DMS53 treated with DMSO at 0.1 percent for 48 hours (cell line): ENCODE results near the gene CCSER1.
A peak's percentile ranks its signal among the peaks of the same experiment; 100 is the strongest.
"Not testable (repeated sequence)": the region's sequence is repeated elsewhere in the genome, so short reads cannot be mapped to it uniquely, and the experiment has no call there.

ENCODE experiments used
- DNase-seq: peaks from one replicate; lab custom pipeline; 2025; ENCODE audit not compliant: unreplicated experiment; lab: John Stamatoyannopoulos, UW

The CCSER1 gene

DNA sequence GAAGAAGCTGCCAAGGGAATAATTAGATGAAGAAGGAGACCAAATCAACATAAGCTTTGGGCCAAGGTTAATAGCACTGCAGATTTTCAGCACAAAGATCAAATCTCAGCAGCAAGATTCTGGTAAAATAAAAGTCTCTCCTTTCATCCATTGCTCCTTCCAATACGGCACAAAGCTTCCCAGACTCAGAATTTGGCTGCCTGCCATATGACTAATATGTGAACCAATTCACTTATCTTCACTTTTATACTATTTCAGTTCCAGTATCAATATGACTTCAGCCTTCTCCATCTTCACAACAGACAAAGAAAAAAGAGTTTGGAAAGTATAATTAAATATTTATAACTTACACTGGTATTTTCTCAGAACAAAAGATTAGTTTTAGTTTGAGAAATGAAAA lies 1198.3 kb downstream of the CCSER1 start:
- peak; percentile 1 for DNase-seq

- DNase-seq: not testable (repeated sequence)
These were observed 1199.0 kb downstream of the CCSER1 start for GRCh38 chr4:91326167-91326566.

GRCh38 chr4:91330555-91331137 lies 1203.5 kb downstream of the CCSER1 start:
- DNase-seq: no peak

DNA sequence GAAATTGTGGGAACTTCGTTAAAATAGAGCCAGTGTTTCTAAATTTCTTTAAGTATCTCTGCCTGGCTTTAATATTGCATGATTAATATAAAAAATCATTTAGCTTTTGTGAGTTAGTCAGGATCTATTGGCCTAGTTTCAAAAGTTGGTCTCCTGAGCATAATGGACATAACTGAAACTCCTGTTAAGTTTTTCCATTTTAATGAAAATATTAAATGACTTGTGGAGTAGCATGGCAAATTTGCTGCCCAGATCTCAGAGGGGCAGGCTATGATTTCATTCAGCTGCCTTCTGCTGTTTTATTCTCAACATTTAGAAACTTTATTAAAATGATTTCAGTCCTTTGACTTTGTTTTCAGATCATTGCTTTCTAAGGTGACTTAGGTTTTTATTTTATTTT lies 1213.6 kb downstream of the CCSER1 start:
- no peak for DNase-seq

- no peak for DNase-seq
These were observed 1218.4 kb downstream of the CCSER1 start for GRCh38 chr4:91345632-91346031.

DNA sequence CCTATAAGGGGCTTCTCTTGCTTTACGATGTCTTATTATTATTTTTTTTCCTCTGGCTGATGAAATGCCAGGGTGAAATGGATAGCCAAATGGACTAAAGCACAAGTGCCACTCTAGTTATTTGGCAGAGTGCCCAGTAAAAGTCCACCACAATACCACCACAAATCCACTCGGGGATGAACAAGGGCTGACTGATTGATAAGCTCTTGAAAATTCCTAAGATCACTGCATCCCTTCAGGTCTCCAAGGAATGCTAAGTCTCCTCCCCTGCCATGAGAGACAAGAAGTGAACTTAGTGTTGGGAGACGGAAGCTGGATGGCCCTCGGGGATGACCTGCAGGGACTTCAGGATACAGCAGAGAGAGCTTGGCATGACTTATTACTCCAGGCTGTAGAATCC lies 1229.3 kb downstream of the CCSER1 start:
- DNase-seq: not testable (repeated sequence)

DNA sequence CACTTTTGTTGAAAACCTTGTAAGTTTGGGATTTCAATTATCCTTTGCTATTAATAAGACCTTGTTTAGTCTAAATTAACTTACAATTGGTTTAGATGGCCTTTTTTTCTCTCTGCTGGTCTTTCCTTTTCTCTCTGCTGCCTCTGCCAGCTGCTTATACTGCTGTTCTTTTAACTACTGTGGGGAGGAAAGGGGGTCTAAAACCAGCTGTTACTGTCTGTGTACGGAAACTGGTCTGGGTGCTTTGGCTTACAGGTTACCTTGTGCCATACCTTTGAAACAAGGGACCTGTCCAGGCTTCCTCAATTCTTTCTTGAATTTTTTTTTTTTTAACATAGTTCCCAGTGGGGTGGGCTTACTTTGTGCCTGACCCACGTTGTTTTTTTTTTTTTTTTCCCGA lies 1230.8 kb downstream of the CCSER1 start:
- not testable (repeated sequence) for DNase-seq

GRCh38 chr4:91358621-91359020 lies 1231.4 kb downstream of the CCSER1 start:
- DNase-seq: not testable (repeated sequence)

DNA sequence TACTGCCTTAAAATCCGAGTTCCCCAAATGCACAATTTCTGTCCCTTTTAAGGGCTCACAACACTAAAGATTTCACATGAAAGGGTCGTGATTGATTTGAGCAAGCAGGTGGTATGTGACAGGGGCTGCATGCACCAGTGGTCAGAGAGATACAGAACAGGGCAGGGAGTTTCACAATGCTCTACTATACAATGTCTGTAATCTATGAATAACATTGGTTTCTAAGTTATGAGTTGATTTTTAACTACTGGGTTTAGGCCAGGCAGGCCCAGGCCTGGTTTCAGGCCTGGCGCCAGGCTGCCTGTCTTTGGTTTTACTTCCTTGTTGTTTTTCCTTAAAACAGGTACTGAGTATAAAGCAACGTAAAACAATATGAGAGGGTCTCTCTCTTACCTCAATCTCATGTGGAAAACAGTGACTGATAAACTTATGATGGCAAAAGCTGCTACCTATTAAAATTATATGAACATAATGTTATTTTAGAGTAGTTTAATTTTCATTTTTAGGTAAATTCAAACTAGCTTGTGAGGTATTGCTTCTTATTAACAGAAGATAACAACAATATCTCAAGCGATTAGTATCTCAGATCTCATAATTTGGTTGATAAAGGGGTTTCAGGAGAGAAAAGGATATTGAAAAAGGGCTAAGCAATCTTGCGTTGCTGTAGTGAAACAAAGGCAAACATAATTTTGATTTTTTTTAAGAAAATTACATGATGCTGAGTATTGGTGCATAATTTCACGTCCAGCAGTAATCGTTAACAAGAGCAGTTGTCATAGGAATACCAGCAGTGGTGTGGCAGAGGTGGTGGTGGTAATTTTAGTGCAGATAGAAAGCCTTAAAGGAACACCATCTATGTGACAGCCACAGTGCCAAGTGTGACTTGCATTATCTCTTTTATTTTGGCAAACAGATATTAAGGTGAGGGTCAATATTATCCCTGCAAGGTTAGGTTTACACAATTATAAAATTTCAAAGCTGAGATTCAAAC lies 1232.1 kb downstream of the CCSER1 start:
- DNase-seq: no peak

GRCh38 chr4:91362125-91362524 lies 1234.9 kb downstream of the CCSER1 start:
- no peak for DNase-seq

- DNase-seq: no peak
These were observed 1239.4 kb downstream of the CCSER1 start for GRCh38 chr4:91366554-91366953.

GRCh38 chr4:91369116-91369515 lies 1241.9 kb downstream of the CCSER1 start:
- DNase-seq: no peak

GRCh38 chr4:91373546-91373945 lies 1246.4 kb downstream of the CCSER1 start:
- DNase-seq: no peak

DNA sequence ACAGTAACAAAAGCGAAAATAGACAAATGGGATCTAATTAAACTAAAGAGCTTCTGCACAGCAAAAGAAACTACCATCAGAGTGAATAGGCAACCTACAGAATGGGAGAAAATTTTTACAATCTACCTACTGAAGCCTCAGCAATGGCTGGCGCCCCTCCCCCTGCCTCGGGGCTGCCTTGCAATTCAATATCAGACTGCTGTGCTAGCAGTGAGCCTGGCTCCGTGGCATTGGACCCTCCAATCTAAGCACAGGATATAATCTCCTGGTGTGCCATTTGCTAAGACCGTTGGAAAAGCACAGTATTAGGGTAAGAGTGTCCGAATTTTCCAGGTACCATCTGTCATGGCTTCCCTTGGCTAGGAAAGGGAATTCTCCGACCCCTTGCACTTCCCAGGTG lies 1278.2 kb downstream of the CCSER1 start:
- DNase-seq: not testable (repeated sequence)

DNA sequence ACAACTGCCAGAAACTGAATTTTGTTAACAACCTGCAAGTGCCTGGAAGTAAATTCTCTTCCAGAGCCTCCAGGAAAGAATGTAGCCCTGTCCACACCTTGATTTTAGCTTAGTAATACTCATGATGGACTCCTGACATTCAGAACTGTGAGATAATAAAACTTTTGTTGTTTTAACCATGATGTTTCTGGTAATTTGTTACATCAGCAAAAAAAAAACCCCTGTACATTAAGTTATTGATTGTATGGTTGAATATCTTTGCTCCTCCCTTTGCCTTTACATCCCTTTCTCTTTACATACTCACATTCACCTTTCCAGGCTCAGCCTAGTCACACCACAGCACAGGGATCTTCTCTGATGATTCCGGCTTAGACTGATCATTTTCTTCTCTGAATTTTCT lies 1294.8 kb downstream of the CCSER1 start:
- no peak for DNase-seq

DNA sequence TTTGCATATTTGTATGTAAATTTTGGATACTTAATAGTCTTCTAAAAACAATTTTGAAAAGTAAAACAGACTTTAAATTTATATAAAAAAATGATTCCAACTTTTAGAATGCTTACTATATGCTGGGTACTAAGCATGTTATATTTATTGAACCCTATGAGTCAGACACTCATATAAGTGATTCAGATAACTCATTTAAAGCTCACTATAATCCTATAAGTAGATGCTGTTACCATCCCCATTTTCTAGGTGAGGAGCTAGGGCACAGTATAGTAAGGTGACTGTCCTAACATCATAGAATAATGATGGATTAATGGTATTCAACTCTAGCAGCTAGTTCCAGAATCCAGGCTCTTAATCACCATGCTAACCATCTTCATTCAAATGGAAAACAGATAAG lies 1299.5 kb downstream of the CCSER1 start:
- no peak for DNase-seq

DNA sequence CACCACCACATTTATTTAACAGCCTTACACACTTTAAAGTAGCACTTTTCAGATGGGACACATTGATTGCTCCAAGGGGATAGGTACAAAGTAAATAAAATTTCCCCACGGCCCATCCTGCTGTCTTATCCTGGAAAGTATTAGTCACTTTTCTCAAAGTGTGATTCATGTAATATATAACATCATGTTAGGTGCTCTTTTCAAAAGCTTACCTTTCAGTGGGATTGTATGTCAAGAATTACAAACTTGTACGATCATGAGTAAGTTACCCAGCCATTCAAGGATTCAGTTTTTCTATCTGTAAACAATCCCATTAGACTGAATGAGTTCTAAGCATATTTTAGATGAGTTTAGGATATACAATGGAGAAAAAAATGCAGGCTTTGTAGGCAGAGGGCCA lies 1300.0 kb downstream of the CCSER1 start:
- DNase-seq: no peak

DNA sequence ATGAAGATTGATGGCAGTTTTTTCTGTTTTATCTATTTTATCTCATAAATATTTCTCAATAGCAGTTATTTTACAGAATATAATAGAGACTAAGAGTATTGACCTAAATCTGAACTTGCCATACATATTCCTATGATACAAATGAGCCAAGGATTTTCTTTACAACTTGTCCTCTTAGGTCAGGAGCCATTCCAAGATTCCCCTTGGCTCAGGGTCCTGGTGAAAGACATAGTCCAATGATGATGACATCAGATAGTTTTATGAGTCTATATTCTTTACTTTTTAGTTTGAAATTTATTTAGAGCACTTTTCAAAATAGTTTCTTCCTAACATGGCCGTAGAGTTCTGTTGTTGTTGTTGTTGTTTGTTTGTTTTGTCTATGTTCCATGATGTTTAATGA lies 1307.4 kb downstream of the CCSER1 start:
- DNase-seq: no peak

DNA sequence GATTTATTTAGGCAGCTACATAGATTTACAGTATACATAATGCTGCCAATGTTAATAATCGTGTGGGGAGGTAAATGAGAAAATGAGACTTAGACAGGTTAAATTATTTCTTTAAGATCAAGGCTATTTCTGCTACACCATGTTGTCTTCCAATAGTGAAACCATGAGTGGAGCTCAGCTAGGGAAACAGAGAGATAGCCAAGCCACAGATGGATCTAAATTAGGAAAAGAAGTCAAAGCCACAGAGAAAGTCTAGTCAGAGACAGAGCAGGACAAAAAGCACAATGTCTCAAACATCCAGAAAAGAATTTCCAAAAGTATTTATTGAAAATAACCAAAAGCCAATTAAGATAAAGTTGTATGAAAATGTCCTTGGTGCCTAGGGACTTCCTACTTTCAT lies 1309.4 kb downstream of the CCSER1 start:
- peak; percentile 21 for DNase-seq

- DNase-seq: no peak
These were observed 1320.0 kb downstream of the CCSER1 start for GRCh38 chr4:91447168-91447567.

DNA sequence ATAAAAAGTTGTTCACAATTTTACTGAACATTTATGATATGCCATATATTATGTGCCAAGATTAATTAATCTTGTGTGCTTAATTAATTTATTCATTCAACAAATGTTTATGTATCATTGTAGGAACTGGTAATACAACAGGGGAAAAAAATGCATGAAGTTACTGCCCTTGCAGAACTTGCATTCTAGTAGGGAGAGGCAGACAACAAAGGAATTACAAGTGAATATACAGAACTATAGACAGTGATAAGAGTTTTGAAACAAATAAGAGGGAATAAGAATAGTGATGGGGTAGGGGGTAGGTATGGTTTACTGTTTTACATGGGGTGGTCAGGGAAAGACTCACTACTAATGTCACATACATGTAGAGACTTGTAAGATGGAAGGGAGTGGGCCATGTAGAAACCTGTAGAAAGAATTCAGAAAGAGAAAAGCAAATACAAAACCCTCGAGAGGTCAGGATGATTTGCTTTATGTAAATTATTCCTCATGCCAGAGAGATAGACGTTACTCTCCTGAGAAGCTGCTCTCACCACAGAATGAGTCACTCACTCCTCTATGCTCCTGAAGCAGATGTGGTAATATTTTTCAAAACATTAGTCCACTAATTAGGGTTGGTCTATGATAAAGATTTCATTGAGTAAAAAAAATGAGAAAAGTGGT lies 1321.6 kb downstream of the CCSER1 start:
- DNase-seq: peak; percentile 72

DNA sequence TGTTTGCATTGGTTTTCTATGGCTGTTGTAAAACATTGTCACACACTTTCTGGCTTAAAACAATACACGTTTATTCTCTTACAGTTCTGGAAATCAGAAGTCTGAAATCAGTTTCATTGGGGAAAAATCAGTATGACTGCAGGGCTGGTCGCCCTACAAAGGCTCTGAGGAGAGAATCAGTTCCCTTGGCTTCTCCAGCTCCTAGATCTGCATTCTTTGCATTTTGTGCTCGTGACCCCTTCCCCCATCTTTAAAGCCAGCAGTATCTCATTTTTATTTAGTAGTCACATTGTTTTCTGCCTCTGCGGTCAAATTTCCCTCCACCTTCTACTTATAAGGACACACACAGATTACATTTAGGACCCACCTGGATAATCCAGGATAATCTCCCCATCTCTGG lies 1326.9 kb downstream of the CCSER1 start:
- no peak for DNase-seq
